HepG2 (cell line): ENCODE measurements around the gene TXNDC16. TPM values are rescaled to one million over a fixed set of nuclear protein-coding genes. Genes with fewer than 3 reads are reported as not detected.

Source experiments
- GABPB1 ChIP-seq: IDR thresholded peaks from 2 replicates; pipeline ENCODE4 v1.6.1; 2016; ENCODE audit warnings: mild to moderate bottlenecking, missing genetic modification reagents, moderate library complexity, missing compliant biosample characterization
- KDM1A ChIP-seq: IDR thresholded peaks from 2 replicates; pipeline ENCODE4 v1.6.1; 2016; ENCODE audit warnings: missing compliant biosample characterization
- KLF15 ChIP-seq: sonication (generic); formaldehyde crosslinking; IDR thresholded peaks from 2 replicates; pipeline ENCODE4 v1.8.1; 2023; ENCODE audit warnings: borderline replicate concordance, mild to moderate bottlenecking, inconsistent platforms, missing genetic modification reagents, mixed read lengths
- KLF16 ChIP-seq, 2 experiments: sonication (generic) in 1 of 2; formaldehyde crosslinking in 1 of 2; IDR thresholded peaks; 2 replicates each; pipeline versions ENCODE4 v1.6.1 to v1.8.0; 2016 to 2023; ENCODE audit warnings: missing genetic modification reagents in 2 of 2, missing compliant biosample characterization in 1 of 2
- PHF20 ChIP-seq: sonication (generic); formaldehyde crosslinking; IDR thresholded peaks from 2 replicates; pipeline ENCODE4 v1.5.0; 2020; ENCODE audit warnings: mild to moderate bottlenecking, missing genetic modification reagents
- POLR2A ChIP-seq, 2 experiments: IDR thresholded peaks; 2 replicates each; pipeline ENCODE4 v1.6.1; 2011; ENCODE audit warnings: low read depth in 2 of 2, low read length in 2 of 2, mild to moderate bottlenecking in 1 of 2, moderate library complexity in 1 of 2; ENCODE audit not compliant: insufficient read depth in 1 of 2
- RARA ChIP-seq: IDR thresholded peaks from 2 replicates; pipeline ENCODE4 v1.6.1; 2016; ENCODE audit warnings: missing genetic modification reagents, missing compliant biosample characterization
- ZBTB4 ChIP-seq: sonication (generic); formaldehyde crosslinking; IDR thresholded peaks from 2 replicates; pipeline ENCODE4 v1.4.0; 2020; ENCODE audit warnings: missing genetic modification reagents, mild to moderate bottlenecking, borderline replicate concordance
- ZNF280B ChIP-seq: sonication (generic); formaldehyde crosslinking; IDR thresholded peaks from 2 replicates; pipeline ENCODE4 v1.5.0; 2020; ENCODE audit warnings: missing genetic modification reagents, mild to moderate bottlenecking, borderline replicate concordance
- ZNF451 ChIP-seq: sonication (generic); formaldehyde crosslinking; IDR thresholded peaks from 2 replicates; pipeline ENCODE4 v1.5.0; 2020; ENCODE audit warnings: mild to moderate bottlenecking, missing genetic modification reagents
- ZNF574 ChIP-seq: sonication (generic); formaldehyde crosslinking; IDR thresholded peaks from 2 replicates; pipeline ENCODE4 v1.4.0; 2020; ENCODE audit warnings: missing genetic modification reagents
- ZNF747 ChIP-seq: sonication (generic); formaldehyde crosslinking; IDR thresholded peaks from 2 replicates; pipeline ENCODE4 v1.8.1; 2023; ENCODE audit warnings: missing genetic modification reagents, mild to moderate bottlenecking, borderline replicate concordance
- ZNF780A ChIP-seq: sonication (generic); formaldehyde crosslinking; IDR thresholded peaks from 2 replicates; pipeline ENCODE4 v1.8.0; 2022; ENCODE audit warnings: mild to moderate bottlenecking, missing genetic modification reagents, moderate library complexity
- ZSCAN9 ChIP-seq: IDR thresholded peaks from 2 replicates; pipeline ENCODE4 v1.6.1; 2016; ENCODE audit warnings: borderline replicate concordance
- polyA plus RNA-seq, 8 experiments: library from polyadenylated mRNA; depleted of rRNA in 3 of 8; stranded (reverse) in 7 of 8; unstranded in 1 of 8; fragments of >200 nt; fragmentation: Illumina TruSeq in 4 of 8; extraction: Trizol in 4 of 8; gene quantifications; 2 replicates each; pipeline versions ENCODE4 v1.2.1 to v1.2.3, GENCODE V29; 2011 to 2016; ENCODE audit warnings: low read depth in 4 of 8, missing spikeins in 1 of 8, mixed read lengths in 1 of 8; ENCODE audit not compliant: insufficient read depth in 1 of 8
- total RNA-seq, 5 experiments: library from RNA; depleted of rRNA; stranded (reverse); fragments of >200 nt; fragmentation: Illumina TruSeq; extraction: Trizol; gene quantifications; 2 replicates each; pipeline ENCODE4 v1.2.3, GENCODE V29; 2016; ENCODE audit warnings: low read depth in 1 of 5
- TF ChIP-seq, protein P1 (sequence below): sonication (generic); formaldehyde crosslinking; IDR thresholded peaks from 2 replicates; pipeline ENCODE4 v1.4.0; 2020; ENCODE audit warnings: mild to moderate bottlenecking, missing genetic modification reagents
- TF ChIP-seq, protein P2 (sequence below): sonication (generic); formaldehyde crosslinking; IDR thresholded peaks from 2 replicates; pipeline ENCODE4; 2020; ENCODE audit warnings: missing genetic modification reagents, mild to moderate bottlenecking, borderline replicate concordance

The TXNDC16 gene
- total and polyA plus RNA-seq, 2 of the 13 experiments (the other 11 are each of a cell fraction or from before 2014, with no cell fraction given) = 4.6 to 6.2 TPM

DNA sequence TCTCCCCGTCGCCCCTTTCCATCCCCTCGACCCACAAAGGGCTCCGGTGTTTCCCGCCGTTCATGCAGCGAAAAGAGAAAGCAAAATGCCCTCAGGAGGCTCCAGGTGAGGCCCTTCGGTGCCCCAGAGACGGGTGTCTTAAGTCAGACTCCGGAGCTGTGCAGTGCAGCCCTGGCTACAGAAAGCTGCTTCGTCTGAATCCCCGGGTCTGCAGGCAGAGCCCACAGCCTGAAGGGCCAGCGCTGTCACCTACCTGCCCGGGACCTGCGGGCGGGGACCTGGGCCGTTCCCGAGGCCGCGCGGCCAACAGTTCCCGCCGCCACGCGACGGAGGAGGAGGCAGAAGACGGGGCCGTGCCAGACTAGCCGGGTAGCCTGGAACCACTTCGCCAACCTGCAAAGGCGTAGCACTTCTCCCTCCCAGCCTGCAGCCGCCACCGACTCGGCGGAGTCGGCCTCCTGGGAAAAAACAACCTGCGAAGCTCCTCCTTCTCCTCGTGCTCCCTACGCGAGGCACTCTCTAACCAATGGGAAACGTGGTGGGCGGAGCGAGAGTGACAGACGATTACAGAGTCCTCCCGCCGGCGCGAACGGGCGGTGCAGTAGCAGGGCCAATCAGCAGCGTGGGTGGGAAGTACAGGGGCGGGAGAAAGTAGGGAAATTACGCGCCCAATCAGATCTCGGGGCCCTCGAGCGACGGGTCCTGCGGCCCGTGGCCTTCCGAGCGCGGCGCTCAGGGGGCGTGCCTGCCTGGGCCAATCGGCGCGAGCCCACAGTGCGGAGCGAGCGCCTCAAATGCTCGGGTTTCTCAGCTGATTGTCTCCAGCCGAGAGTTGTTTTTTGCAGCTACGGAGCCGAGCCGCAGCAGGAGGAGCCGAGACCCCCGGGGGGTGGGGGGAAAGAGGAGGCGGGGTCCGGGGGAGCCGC lies at the start of gene TXNDC16, which contains the start of gene GPR137C (continued):
- TF ChIP-seq ZBTB4 (peak; percentile 50; the same call in 1 of the 2 replicates), ZNF780A (0 out of 2 replicates have a peak, but pooled peaks have one; percentile 49), ZNF451 (CRISPR knock-in tag) (peak; percentile 83; the same call in 1 of the 2 replicates), GABPB1 (CRISPR knock-in tag) (peak; percentile 63), KLF15 (CRISPR knock-in tag) (0 out of 2 replicates have a peak, but pooled peaks have one; percentile 44), KLF16 (CRISPR knock-in tag; IDR thresholded peaks at IDR 0.05) (peak in 1 of 2 experiments; percentile 80; a peak in 2 of 4 replicates), POLR2A (IDR thresholded peaks at IDR 0.05; ENCODE audit: insufficient read depth in 1 of 2, low read depth in 2 of 2, low read length in 2 of 2) (peak; percentile 94), ZSCAN9 (0 out of 2 replicates have a peak, but pooled peaks have one; percentile 53), KDM1A (CRISPR knock-in tag) (no peak), PHF20 (CRISPR knock-in tag) (peak; percentile 56), RARA (CRISPR knock-in tag) (peak; percentile 18; the same call in 1 of the 2 replicates), ZNF574 (CRISPR knock-in tag) (peak; percentile 66), ZNF280B (CRISPR knock-in tag) (peak; percentile 62; the same call in 1 of the 2 replicates), ZNF747 (CRISPR knock-in tag) (peak; percentile 75; the same call in 1 of the 2 replicates)
- TF ChIP-seq, protein P1, sequence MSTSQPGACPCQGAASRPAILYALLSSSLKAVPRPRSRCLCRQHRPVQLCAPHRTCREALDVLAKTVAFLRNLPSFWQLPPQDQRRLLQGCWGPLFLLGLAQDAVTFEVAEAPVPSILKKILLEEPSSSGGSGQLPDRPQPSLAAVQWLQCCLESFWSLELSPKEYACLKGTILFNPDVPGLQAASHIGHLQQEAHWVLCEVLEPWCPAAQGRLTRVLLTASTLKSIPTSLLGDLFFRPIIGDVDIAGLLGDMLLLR = peak; percentile 54; the same call in 1 of the 2 replicates
- TF ChIP-seq, protein P2, sequence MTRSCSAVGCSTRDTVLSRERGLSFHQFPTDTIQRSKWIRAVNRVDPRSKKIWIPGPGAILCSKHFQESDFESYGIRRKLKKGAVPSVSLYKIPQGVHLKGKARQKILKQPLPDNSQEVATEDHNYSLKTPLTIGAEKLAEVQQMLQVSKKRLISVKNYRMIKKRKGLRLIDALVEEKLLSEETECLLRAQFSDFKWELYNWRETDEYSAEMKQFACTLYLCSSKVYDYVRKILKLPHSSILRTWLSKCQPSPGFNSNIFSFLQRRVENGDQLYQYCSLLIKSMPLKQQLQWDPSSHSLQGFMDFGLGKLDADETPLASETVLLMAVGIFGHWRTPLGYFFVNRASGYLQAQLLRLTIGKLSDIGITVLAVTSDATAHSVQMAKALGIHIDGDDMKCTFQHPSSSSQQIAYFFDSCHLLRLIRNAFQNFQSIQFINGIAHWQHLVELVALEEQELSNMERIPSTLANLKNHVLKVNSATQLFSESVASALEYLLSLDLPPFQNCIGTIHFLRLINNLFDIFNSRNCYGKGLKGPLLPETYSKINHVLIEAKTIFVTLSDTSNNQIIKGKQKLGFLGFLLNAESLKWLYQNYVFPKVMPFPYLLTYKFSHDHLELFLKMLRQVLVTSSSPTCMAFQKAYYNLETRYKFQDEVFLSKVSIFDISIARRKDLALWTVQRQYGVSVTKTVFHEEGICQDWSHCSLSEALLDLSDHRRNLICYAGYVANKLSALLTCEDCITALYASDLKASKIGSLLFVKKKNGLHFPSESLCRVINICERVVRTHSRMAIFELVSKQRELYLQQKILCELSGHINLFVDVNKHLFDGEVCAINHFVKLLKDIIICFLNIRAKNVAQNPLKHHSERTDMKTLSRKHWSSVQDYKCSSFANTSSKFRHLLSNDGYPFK (CRISPR knock-in tag) = peak; percentile 28; the same call in 1 of the 2 replicates
